ENCODE data around the gene KIF26B.

KIF26B gene

GRCh38 chr1:245260883-245261282, 106.1 kb downstream of the KIF26B start:
- no peak overlapping the region for H3K4me3 ChIP-seq (ENCODE audit: low read depth, low read length)
- no peak for DNase-seq
- no peak for TF ChIP-seq CTCF (IDR thresholded peaks at IDR 0.05; ENCODE audit: low read depth, low read length, missing control alignments)
- in situ Hi-C loops (cut with HindIII; ENCODE audit: low pct_ligation_motif_present, low sequenced_read_pairs), result no loop called here
- no peaks in the 10 kb centered on the region for H3K36me3 ChIP-seq (replicated peaks)
- H3K27ac ChIP-seq, result no peak overlapping the region
- H3K27me3 ChIP-seq (replicated peaks), result no peaks in the 10 kb centered on the region

- DNase-seq, result no peak
- H3K36me3 ChIP-seq (replicated peaks), result no peaks in the 10 kb centered on the region
- no peak overlapping the region for H3K4me3 ChIP-seq (ENCODE audit: low read depth, low read length)
- TF ChIP-seq CTCF (IDR thresholded peaks at IDR 0.05; ENCODE audit: low read depth, low read length, missing control alignments), result no peak
- in situ Hi-C loops (cut with HindIII; ENCODE audit: low pct_ligation_motif_present, low sequenced_read_pairs), result no loop called here
- no peak overlapping the region for H3K27ac ChIP-seq
- H3K27me3 ChIP-seq (replicated peaks), result no peaks in the 10 kb centered on the region
Measured at GRCh38 chr1:245261786-245262185, 107.0 kb downstream of the KIF26B start.

GRCh38 chr1:245263529-245264095, 108.8 kb downstream of the KIF26B start:
- no peaks in the 10 kb centered on the region for H3K27me3 ChIP-seq (replicated peaks)
- in situ Hi-C loops (cut with HindIII; ENCODE audit: low pct_ligation_motif_present, low sequenced_read_pairs), result no loop called here
- no peak for TF ChIP-seq CTCF (IDR thresholded peaks at IDR 0.05; ENCODE audit: low read depth, low read length, missing control alignments)
- H3K36me3 ChIP-seq (replicated peaks), result no peaks in the 10 kb centered on the region
- no peak overlapping the region for H3K27ac ChIP-seq
- no peak for DNase-seq
- H3K4me3 ChIP-seq (ENCODE audit: low read depth, low read length), result no peak overlapping the region

- Histone ChIP-seq H3K4me3 (ENCODE audit: low read depth, low read length) (no peak overlapping the region), H3K36me3 (replicated peaks) (no peaks in the 10 kb centered on the region), H3K27me3 (replicated peaks) (no peaks in the 10 kb centered on the region), H3K27ac (no peak overlapping the region)
- no peak for DNase-seq
- in situ Hi-C loops (cut with HindIII; ENCODE audit: low pct_ligation_motif_present, low sequenced_read_pairs), result no loop called here
- TF ChIP-seq CTCF (IDR thresholded peaks at IDR 0.05; ENCODE audit: low read depth, low read length, missing control alignments), result no peak
Measured at GRCh38 chr1:245264226-245264625, 109.4 kb downstream of the KIF26B start.

GRCh38 chr1:245266105-245266504, 111.3 kb downstream of the KIF26B start:
- no peak for TF ChIP-seq CTCF (IDR thresholded peaks at IDR 0.05; ENCODE audit: low read depth, low read length, missing control alignments)
- in situ Hi-C loops (cut with HindIII; ENCODE audit: low pct_ligation_motif_present, low sequenced_read_pairs), result no loop called here
- Histone ChIP-seq H3K36me3 (replicated peaks) (no peaks in the 10 kb centered on the region), H3K27me3 (replicated peaks) (no peaks in the 10 kb centered on the region), H3K4me3 (ENCODE audit: low read depth, low read length) (no peak overlapping the region), H3K27ac (no peak overlapping the region)
- no peak for DNase-seq

GRCh38 chr1:245270063-245270462, 115.3 kb downstream of the KIF26B start:
- in situ Hi-C loops (cut with HindIII; ENCODE audit: low pct_ligation_motif_present, low sequenced_read_pairs), result no loop called here
- Histone ChIP-seq H3K36me3 (replicated peaks) (no peaks in the 10 kb centered on the region), H3K27me3 (replicated peaks) (no peaks in the 10 kb centered on the region), H3K27ac (no peak overlapping the region), H3K4me3 (ENCODE audit: low read depth, low read length) (no peak overlapping the region)
- no peak for TF ChIP-seq CTCF (IDR thresholded peaks at IDR 0.05; ENCODE audit: low read depth, low read length, missing control alignments)
- no peak for DNase-seq

Measured in brain microvascular endothelial cell (primary cell).